Suprapubic skin (tissue), 3 donors: ENCODE results near the gene PLLP.

Experiments used
- EP300 ChIP-seq: sonication (generic); formaldehyde crosslinking; IDR thresholded peaks from one replicate; pipeline ENCODE4 v1.6.1; 2017; ENCODE audit warnings: antibody characterized with exemption
- POLR2A ChIP-seq, 2 donors: fragments of 450-650 bp; IDR thresholded peaks; one replicate each; pipeline ENCODE4 v1.6.1; 2017; ENCODE audit warnings: antibody characterized with exemption in 2 of 2, mild to moderate bottlenecking in 2 of 2, moderate library complexity in 2 of 2
- TF ChIP-seq, protein P1 (sequence below), 2 donors: fragments of 200-600 bp in 1 of 2; fragments of 450-650 bp in 1 of 2; sonication (generic) in 1 of 2; IDR thresholded peaks; one replicate each; pipeline ENCODE4 v1.5.1; 2016 to 2019; ENCODE audit warnings: antibody characterized with exemption in 2 of 2, mild to moderate bottlenecking in 1 of 2, moderate library complexity in 1 of 2

DNA sequence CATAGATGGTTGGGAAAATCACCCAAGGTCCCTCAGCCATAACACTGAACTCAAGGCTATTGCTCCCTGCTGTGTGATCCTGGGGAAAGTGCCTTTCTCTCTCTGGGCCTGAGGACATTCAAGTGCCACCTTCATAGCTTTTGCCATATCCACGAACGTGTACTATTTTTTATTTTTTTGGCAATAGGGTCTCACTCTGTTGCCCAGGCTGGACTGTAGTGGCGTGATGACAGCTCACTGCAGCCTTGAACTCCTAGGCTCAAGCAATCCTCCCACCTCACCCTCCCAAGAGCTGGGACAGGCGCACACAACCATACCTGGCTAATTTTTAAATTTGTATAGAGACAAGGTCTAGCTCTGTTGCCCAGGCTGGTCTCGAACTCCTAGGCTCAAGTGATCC lies 10.6 kb downstream of the PLLP start:
- TF ChIP-seq, protein P1, sequence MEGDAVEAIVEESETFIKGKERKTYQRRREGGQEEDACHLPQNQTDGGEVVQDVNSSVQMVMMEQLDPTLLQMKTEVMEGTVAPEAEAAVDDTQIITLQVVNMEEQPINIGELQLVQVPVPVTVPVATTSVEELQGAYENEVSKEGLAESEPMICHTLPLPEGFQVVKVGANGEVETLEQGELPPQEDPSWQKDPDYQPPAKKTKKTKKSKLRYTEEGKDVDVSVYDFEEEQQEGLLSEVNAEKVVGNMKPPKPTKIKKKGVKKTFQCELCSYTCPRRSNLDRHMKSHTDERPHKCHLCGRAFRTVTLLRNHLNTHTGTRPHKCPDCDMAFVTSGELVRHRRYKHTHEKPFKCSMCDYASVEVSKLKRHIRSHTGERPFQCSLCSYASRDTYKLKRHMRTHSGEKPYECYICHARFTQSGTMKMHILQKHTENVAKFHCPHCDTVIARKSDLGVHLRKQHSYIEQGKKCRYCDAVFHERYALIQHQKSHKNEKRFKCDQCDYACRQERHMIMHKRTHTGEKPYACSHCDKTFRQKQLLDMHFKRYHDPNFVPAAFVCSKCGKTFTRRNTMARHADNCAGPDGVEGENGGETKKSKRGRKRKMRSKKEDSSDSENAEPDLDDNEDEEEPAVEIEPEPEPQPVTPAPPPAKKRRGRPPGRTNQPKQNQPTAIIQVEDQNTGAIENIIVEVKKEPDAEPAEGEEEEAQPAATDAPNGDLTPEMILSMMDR (IDR thresholded peaks at IDR 0.05): no peak
- TF ChIP-seq POLR2A (IDR thresholded peaks at IDR 0.05) (no peak), EP300 (no peak)
